Ascending aorta (tissue), 2 donors: Measurements from ENCODE around the gene KLHDC3. TPM values are rescaled to one million over a fixed set of nuclear protein-coding genes. Genes with fewer than 3 reads are reported as not detected.
"Not testable (repeated sequence)": the region's sequence is repeated elsewhere in the genome, so short reads cannot be mapped to it uniquely, and the experiment has no call there.

ENCODE experiments used
- DNase-seq, 2 donors: peaks; one replicate each; pipeline ENCODE4 v3.0.0-alpha.2; 2019; ENCODE audit warnings: low spot score in 2 of 2
- H3K27ac ChIP-seq, 2 donors: fragments of 200-600 bp; sonication (generic); one replicate each; pipeline ENCODE4 v1.5.1; 2016 to 2017; ENCODE audit warnings: mild to moderate bottlenecking in 1 of 2
- H3K27me3 ChIP-seq: fragments of 200-600 bp; sonication (generic); one replicate; pipeline ENCODE4 v1.5.1; 2017
- H3K36me3 ChIP-seq, 2 donors: fragments of 200-600 bp; sonication (generic); one replicate each; pipeline ENCODE4 v1.5.1; 2016
- H3K4me1 ChIP-seq, 2 donors: fragments of 200-600 bp; sonication (generic); one replicate each; pipeline ENCODE4 v1.5.1; 2016 to 2017; ENCODE audit warnings: mild to moderate bottlenecking in 1 of 2
- H3K4me3 ChIP-seq, 2 donors: fragments of 200-600 bp; sonication (generic); one replicate each; pipeline ENCODE4 v1.5.1; 2016 to 2017; ENCODE audit warnings: mild to moderate bottlenecking in 1 of 2
- H3K9me3 ChIP-seq, 2 donors: fragments of 200-600 bp; sonication (generic); one replicate each; pipeline ENCODE4 v1.5.1; 2016
- intact Hi-C: fragments of 100-400 bp; cut with DNase I; formaldehyde crosslinking; loops from one replicate; pipeline ENCODE4 v1.15.1; 2023
- total RNA-seq: library from RNA; depleted of rRNA; stranded (reverse); fragments of >200 nt; gene quantifications from one replicate; pipeline ENCODE4 v1.1.0, GENCODE V29; 2016
- TF ChIP-seq, protein P1 (sequence below), 3 experiments: fragments of 200-600 bp in 2 of 3; fragments of 450-650 bp in 1 of 3; sonication (generic) in 2 of 3; IDR thresholded peaks; one replicate each; pipeline ENCODE4 v1.5.1; 2016 to 2019; ENCODE audit warnings: antibody characterized with exemption in 3 of 3, mild to moderate bottlenecking in 1 of 3, moderate library complexity in 1 of 3

KLHDC3 gene
- total RNA-seq, 1 donor from 2014 or later = 64.0 TPM

DNA sequence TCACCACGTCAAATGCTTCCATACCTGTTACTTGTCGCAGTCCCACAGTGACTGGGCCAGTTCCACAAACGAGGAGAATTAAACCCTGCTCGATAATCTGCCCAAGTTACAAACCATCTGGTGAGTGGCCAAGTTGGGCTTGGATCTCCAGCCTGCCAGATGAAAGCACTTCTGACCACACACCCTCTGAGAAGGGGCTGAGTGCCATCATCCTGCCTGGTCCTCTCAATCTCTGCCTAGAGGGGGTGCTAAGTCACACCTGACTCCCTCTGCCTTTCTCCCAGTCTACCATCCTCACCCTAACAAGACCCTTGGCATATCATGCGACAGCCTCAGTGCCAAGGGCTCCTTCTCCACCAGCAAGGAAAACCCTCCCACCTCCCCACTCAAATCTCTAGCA is 23.1 kb downstream of the KLHDC3 start:
- intact Hi-C loops = no loop called here
- no peak overlapping the region for H3K4me3 ChIP-seq
- no peaks in the 10 kb centered on the region for H3K4me1 ChIP-seq
- no peaks in the 10 kb centered on the region for H3K27me3 ChIP-seq
- no peaks in the 10 kb centered on the region for H3K9me3 ChIP-seq
- TF ChIP-seq, protein P1, sequence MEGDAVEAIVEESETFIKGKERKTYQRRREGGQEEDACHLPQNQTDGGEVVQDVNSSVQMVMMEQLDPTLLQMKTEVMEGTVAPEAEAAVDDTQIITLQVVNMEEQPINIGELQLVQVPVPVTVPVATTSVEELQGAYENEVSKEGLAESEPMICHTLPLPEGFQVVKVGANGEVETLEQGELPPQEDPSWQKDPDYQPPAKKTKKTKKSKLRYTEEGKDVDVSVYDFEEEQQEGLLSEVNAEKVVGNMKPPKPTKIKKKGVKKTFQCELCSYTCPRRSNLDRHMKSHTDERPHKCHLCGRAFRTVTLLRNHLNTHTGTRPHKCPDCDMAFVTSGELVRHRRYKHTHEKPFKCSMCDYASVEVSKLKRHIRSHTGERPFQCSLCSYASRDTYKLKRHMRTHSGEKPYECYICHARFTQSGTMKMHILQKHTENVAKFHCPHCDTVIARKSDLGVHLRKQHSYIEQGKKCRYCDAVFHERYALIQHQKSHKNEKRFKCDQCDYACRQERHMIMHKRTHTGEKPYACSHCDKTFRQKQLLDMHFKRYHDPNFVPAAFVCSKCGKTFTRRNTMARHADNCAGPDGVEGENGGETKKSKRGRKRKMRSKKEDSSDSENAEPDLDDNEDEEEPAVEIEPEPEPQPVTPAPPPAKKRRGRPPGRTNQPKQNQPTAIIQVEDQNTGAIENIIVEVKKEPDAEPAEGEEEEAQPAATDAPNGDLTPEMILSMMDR (IDR thresholded peaks at IDR 0.05) = no peak
- no peak overlapping the region for H3K27ac ChIP-seq
- DNase-seq = no peak
- H3K36me3 ChIP-seq = peaks cover 37 to 60% of the 10 kb centered on the region in 2 donors

DNA sequence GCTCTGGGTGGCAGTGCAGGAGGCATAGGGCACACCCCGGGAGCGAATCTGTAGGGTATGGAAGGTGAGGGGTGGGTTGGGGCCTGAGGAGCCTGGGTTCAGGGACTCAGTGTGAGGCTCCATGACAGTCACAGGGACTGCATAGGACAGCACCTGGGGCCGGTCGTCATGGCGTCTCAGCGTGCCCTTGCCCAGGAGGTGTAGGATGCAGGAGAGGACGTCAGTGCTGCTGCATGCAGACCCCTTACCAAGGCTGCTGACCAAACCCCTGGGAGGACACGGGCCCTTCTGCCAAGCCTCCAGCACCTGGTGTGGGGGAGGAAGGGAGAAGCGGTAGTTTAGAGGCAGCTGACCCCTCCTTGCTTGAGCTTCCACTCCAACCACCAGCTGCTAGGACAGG is 23.7 kb downstream of the KLHDC3 start:
- DNase-seq = no peak
- Histone ChIP-seq H3K27ac (no peak overlapping the region), H3K9me3 (no peaks in the 10 kb centered on the region), H3K4me3 (no peak overlapping the region), H3K36me3 (peaks cover 39 to 59% of the 10 kb centered on the region in 2 donors), H3K4me1 (no peaks in the 10 kb centered on the region), H3K27me3 (no peaks in the 10 kb centered on the region)
- intact Hi-C loops = no loop called here
- TF ChIP-seq, protein P1 (IDR thresholded peaks at IDR 0.05) = no peak

DNA sequence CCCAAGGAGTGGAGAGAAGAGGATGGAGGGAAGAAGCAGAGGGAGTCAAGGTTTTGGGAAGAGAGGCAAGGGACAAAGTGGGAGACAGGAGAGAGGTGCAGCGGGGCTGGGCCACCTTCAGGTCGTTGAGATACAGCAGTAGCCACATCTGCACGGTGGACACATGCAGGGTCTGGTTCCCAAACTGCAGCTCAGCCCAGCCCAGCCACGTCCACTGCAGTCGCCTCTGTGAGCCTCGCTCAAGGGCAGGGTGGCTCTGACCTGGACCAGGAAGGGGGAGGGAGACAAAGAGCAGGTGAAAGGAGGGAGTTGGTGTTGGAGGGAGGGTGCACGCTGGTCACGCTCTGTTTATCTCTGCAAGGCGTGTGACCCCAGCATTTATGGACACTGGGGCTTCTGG is 24.7 kb downstream of the KLHDC3 start:
- Histone ChIP-seq H3K36me3 (peaks cover 42 to 61% of the 10 kb centered on the region in 2 donors), H3K4me3 (no peak overlapping the region), H3K4me1 (no peaks in the 10 kb centered on the region), H3K27ac (no peak overlapping the region), H3K27me3 (no peaks in the 10 kb centered on the region), H3K9me3 (no peaks in the 10 kb centered on the region)
- TF ChIP-seq, protein P1 (IDR thresholded peaks at IDR 0.05) = no peak
- intact Hi-C loops = no loop called here
- DNase-seq = no peak

DNA sequence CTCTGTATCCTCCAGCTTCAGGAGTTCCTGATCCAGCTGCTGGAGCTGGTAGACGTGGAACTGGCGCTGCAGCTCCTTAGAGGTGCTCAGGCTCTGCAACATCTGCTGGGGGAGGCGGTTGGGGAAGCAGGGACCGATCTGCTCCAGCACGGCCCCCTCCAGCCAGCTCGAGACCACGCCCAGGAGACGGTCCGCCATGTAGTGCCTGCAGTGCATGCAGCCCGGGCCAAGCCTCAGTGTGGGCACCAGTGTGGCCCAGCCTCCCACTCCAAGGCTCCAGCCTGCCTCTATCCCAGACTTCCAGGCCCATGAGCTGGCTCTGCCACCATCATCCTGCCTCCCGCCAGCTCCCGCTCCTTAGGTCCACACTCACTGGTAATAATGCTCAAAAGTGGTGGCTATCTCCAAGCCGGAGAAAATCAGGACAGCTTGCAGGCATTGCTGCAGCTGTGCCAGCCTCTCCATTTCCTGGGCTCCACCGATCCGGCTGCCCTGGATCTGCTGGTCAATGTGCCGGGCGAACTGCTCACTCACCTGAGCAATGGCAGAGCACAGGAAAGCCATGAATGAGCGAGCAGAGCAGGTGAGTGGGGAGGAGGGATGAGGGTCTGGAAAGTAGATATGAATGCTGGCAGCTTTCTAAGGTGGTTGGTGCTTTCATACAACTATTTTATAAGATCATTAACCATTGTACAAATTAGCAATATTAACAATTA is 26.7 kb downstream of the KLHDC3 start:
- Histone ChIP-seq H3K27me3 (no peaks in the 10 kb centered on the region), H3K9me3 (no peaks in the 10 kb centered on the region), H3K36me3 (peaks cover 43 to 69% of the 10 kb centered on the region in 2 donors), H3K4me1 (no peaks in the 10 kb centered on the region), H3K27ac (no peak overlapping the region), H3K4me3 (no peak overlapping the region)
- no peak for DNase-seq
- TF ChIP-seq, protein P1 (IDR thresholded peaks at IDR 0.05) = no peak
- intact Hi-C loops = no loop called here

DNA sequence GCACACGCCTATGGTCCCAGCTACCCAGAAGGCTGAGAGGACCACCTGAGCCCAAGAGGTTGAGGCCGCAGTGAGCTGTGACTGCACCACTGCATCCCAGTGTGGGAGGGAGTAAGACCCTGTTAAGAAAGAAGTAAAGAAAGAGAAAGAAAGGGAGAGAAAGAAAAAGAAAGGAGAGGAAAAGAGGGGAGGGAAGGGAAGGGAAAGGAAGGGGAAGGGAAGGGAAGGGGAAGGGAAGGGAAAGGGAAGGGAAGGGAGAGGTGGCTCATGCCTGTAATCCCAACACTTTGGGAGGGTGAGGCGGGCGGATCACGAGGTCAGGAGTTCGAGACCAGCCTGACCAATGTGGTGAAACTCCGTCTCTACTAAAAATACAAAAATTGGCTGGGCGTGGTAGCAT is 27.4 kb downstream of the KLHDC3 start:
- intact Hi-C loops = not testable (repeated sequence)
- peaks cover 48 to 75% of the 10 kb centered on the region in 2 donors for H3K36me3 ChIP-seq

DNA sequence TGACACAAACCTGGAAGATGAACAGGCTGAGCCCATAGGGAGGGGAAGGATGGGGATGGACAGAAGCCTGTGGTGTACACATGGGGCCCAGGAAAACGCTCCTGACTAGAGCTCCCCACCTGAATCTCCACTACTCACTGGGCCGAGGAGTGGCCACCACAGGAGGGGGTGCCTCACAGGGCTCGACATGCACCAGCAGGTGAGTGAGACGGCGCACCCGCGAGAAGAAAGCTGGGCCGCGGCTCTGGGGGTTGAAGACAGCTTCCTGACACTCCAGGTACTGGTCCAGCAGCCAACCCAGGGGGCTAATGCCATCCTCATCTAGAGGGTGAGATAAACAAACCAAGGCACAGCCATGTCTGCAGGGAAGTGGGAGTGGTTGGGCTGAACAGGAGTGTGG is 29.3 kb downstream of the KLHDC3 start:
- Histone ChIP-seq H3K27me3 (no peaks in the 10 kb centered on the region), H3K4me1 (no peaks in the 10 kb centered on the region), H3K36me3 (peaks cover 30 to 69% of the 10 kb centered on the region in 2 donors), H3K27ac (no peak overlapping the region), H3K9me3 (no peaks in the 10 kb centered on the region), H3K4me3 (no peak overlapping the region)
- DNase-seq = no peak
- intact Hi-C loops = no loop called here
- TF ChIP-seq, protein P1 (IDR thresholded peaks at IDR 0.05) = no peak

More for the DNA sequence above, 27.4 kb downstream of the KLHDC3 start:
- not testable (repeated sequence) for H3K4me3 ChIP-seq, H3K9me3 ChIP-seq, DNase-seq, H3K27me3 ChIP-seq, H3K27ac ChIP-seq, H3K4me1 ChIP-seq
